NCI-H748 (cell line): ENCODE results near the gene LRRC75B.
"Not testable (repeated sequence)": the region's sequence is repeated elsewhere in the genome, so short reads cannot be mapped to it uniquely, and the experiment has no call there.

ENCODE experiments used
- DNase-seq: peaks from one replicate; lab custom pipeline; 2025; ENCODE audit not compliant: unreplicated experiment; lab: John Stamatoyannopoulos, UW

LRRC75B gene

GRCh38 chr22:24602847-24603769, 10.2 kb upstream of the LRRC75B start, which contains the start of gene GGT1:
TSS of gene GGT1 (plus strand) at chr22:24603193. CDS start at chr22:24611082, 7,889 bp downstream.
- not testable (repeated sequence) for DNase-seq

- not testable (repeated sequence) for DNase-seq
Measured at GRCh38 chr22:24602105-24602749, 9.4 kb upstream of the LRRC75B start.

GRCh38 chr22:24601217-24602104, 8.6 kb upstream of the LRRC75B start:
- DNase-seq, result no peak

- not testable (repeated sequence) for DNase-seq
Measured at GRCh38 chr22:24599958-24600715, 7.3 kb upstream of the LRRC75B start.

- DNase-seq, result no peak
Measured at GRCh38 chr22:24599514-24599913, 6.6 kb upstream of the LRRC75B start.

GRCh38 chr22:24597076-24597475, 4.2 kb upstream of the LRRC75B start:
- not testable (repeated sequence) for DNase-seq

- no peak for DNase-seq
Measured at GRCh38 chr22:24595863-24596262, 3.0 kb upstream of the LRRC75B start.

- DNase-seq, result no peak
Measured at GRCh38 chr22:24595228-24595627, 2.4 kb upstream of the LRRC75B start.

- DNase-seq, result no peak
Measured at GRCh38 chr22:24594569-24595120, 1.8 kb upstream of the LRRC75B start.

- DNase-seq, result no peak
Measured at GRCh38 chr22:24593836-24594568, 1.1 kb upstream of the LRRC75B start.

- not testable (repeated sequence) for DNase-seq
Measured at GRCh38 chr22:24593559-24593835, 624 bp upstream of the LRRC75B start.

- peak; percentile 37 for DNase-seq
Measured at GRCh38 chr22:24592058-24592850, 619 bp downstream of the LRRC75B start.

- DNase-seq, result no peak
Measured at GRCh38 chr22:24591286-24591830, 1.5 kb downstream of the LRRC75B start.

GRCh38 chr22:24590596-24591173, 2.2 kb downstream of the LRRC75B start:
- DNase-seq, result no peak

- no peak for DNase-seq
Measured at GRCh38 chr22:24589518-24590030, 3.3 kb downstream of the LRRC75B start.

GRCh38 chr22:24588757-24589481, 4.0 kb downstream of the LRRC75B start:
- no peak for DNase-seq

- no peak for DNase-seq
Measured at GRCh38 chr22:24588381-24588756, 4.5 kb downstream of the LRRC75B start.
